ENCODE measurements around the gene KEAP1.
"Not testable (repeated sequence)": the region's sequence is repeated elsewhere in the genome, so short reads cannot be mapped to it uniquely, and the experiment has no call there.

The KEAP1 gene

DNA sequence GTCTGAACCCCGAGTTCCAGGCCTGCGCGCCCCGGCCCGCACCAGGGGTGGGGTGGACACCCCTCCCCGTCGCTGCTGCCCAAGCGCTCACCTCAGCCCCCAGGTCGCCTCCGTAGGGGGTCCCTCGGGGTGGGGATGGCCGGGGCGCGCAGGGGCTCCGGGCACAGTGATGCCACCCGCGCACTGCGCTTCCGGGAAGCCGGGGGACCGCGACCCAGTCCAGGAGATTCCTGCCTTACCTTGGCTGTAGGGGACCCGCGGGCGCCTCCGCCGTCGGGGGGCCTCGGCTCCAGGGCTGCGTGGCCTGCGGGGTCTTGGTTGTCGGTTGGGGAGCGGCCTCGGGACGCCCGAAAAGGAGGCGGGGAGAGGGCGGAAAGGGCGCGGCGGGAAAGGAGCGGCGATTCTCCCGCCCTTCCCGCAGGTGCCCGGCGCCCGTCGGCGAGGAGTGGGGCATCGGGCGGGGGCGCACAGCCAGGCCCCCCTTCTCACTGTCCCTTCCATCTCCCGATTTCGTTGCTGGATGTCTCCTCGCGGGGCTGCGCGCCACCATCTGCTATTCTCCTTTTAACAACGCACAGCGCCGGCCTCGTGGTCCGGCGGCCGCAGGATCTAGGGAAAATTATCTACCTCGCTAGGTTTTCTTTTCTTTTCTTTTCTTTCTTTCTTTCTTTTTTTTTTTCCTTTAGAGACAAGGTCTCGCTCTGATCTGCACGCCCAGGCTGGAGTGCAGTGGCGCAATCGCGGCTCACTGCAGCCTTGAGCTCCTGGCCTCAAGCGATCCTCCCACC, at the start of gene KEAP1:
KEAP1 (minus strand) TSS at position 355 of the 788 bp plus-strand sequence. CDS start 3,323 bp downstream, outside the sequence.
- DNase-seq = peak; percentile 69
- in situ Hi-C loops (cut with MboI; ENCODE audit: low pct_unique_long_range_greater_than_20kb, low sequenced_read_pairs) = no loop called here

DNA sequence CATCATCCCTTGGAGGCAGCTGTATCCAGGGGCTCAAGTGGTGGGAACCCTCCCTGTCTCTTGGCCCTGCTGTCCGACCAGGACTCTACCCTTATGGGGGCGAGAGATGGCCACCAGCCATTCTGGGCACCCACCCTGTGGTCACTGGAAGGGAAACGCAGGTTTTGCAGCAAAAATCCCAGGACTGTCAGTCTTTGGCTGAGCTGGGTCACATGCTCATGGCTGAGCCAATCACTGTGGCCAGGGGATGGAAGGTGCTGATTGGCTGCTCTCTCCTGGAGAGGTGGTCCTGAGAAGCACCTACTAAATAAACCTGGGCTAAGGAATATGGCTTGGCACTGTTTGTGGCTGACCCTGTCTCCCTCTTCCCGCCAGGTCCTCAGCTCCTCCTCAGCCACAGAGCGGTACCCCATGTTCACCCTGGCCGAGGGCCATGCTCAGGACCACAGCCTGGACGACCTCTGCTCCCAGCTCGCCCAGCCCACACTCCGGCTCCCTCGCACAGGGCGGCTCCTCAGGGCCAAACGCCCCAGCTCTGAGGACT, 49.4 kb upstream of the KEAP1 start:
- in situ Hi-C loops (cut with MboI; ENCODE audit: low pct_unique_long_range_greater_than_20kb, low sequenced_read_pairs) = no loop called here
- DNase-seq = no peak

DNA sequence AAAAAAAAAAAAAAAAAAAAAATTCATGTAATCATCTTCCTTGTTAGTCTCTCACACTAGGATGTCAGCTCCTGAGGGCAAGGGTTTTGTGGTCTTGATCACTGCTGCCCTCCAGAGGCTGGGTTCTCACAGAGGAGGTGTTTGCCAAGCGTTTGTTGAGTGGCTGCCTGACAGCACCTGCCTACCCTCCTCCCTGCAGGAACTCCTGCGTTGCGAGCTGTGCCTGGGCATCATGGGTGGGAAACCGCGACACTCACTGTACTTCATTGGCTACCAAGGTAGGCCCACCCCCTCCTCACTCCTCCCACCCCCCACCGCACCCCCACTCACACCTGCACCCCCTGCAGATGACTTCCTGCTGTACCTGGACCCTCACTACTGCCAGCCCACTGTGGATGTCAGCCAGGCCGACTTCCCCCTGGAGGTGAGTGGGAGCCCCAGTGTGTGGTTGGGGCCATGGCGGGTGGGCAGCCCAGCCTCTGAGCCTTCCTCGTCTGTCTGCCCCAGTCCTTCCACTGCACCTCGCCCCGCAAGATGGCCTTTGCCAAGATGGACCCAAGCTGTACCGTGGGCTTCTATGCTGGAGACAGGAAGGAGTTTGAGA, 48.6 kb upstream of the KEAP1 start:
- in situ Hi-C loops (cut with MboI; ENCODE audit: low pct_unique_long_range_greater_than_20kb, low sequenced_read_pairs) = no loop called here
- peak; percentile 68 for DNase-seq

DNA sequence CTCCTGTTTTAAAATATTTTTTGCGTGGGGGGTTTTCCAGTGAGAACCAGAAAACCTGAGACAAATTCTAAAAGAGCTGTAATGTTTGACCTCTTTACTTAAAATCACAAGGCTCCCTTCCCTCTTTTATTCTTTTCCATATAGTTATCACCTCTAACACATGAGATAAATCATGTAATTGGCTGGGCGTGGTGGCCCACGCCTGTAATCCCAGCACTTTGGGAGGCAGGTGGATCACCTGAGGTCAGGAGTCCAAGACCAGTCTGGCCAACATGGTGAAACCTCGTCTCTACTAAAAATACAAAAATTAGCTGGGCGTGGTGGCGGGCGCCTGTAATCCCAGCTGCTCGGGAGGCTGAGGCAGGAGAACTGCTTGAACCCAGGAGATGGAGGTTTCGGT, 47.9 kb upstream of the KEAP1 start:
- in situ Hi-C loops (cut with MboI; ENCODE audit: low pct_unique_long_range_greater_than_20kb, low sequenced_read_pairs); DNase-seq: not testable (repeated sequence)

DNA sequence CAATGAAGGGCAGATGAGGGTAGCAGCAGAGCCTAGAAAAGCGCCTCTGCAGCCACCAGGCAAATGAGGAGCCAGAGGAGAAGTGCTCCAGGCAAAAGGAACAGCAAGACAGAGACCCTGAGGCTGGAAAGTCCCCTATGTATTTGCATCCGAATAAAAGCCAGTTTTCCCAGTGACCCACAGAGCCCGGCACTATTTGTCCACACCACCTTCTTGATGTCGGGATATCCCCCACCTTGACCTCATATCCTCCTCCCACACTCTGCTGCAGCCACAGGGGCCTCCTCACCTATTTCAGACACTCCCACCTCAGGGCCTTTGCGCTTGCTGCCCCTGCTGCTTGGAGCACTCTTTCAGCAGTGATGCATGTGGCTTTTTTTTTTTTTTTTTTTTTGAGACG, 47.2 kb upstream of the KEAP1 start:
- in situ Hi-C loops (cut with MboI; ENCODE audit: low pct_unique_long_range_greater_than_20kb, low sequenced_read_pairs) = no loop called here
- no peak for DNase-seq

DNA sequence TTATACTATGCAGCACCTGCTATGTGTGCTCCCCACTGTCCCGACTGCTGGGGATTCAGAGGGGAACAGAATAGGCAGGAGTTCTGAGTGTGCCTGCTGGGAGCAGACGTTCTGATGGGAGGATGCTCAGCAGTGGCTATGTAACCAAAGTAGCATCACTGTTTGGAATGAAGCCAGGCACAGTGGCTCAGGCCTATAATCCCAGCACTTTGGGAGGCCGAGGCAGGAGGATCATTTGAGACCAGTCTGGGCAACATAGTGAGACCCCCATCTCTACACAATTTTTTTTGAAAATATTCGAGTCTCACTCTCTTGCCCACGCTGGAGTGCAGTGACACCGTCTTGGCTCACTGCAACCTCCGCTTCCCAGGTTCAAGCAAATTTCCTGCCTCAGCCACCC, 46.6 kb upstream of the KEAP1 start:
- no peak for DNase-seq
- in situ Hi-C loops (cut with MboI; ENCODE audit: low pct_unique_long_range_greater_than_20kb, low sequenced_read_pairs) = no loop called here

DNA sequence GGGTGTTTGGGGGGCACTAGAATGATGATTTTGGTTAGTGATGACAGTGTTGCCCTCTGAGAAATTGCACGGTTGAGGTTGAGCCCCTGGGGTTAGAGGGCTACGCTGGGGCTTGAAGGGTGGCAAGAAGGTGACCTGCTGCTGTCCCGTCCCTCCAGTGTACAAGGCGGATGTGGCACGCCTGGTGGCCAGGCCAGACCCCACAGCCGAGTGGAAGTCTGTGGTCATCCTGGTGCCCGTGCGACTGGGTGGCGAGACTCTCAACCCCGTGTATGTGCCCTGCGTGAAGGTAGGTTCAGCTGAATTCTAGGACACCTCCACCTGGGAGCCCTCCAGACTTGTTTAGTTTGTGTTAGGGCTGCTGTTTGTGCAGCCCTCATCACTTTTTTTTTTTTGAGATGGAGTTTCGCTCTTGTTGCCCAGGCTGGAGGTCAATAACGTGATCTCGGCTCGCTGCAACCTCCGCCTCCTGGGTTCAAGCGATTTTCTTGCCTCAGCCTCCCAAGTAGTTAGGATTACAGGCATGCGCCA, 45.7 kb upstream of the KEAP1 start:
- DNase-seq = no peak
- in situ Hi-C loops (cut with MboI; ENCODE audit: low pct_unique_long_range_greater_than_20kb, low sequenced_read_pairs) = no loop called here

DNA sequence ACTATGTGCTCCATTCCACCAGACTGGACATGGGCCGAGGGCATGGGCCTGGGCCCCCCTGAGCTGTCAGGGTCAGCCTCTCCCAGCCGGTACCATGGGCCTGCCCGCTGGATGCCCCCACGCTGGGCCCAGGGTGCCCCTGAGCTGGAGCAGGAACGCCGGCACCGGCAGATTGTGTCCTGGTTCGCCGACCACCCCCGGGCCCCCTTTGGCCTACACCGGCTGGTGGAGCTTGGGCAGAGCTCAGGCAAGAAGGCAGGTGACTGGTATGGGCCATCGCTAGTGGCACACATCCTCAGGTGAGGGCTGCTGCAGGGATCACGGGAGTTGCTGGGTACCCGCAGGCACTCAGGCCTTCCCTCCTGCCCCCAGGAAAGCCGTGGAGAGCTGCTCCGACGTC, 43.7 kb upstream of the KEAP1 start:
- in situ Hi-C loops (cut with MboI; ENCODE audit: low pct_unique_long_range_greater_than_20kb, low sequenced_read_pairs) = no loop called here
- DNase-seq = no peak

DNA sequence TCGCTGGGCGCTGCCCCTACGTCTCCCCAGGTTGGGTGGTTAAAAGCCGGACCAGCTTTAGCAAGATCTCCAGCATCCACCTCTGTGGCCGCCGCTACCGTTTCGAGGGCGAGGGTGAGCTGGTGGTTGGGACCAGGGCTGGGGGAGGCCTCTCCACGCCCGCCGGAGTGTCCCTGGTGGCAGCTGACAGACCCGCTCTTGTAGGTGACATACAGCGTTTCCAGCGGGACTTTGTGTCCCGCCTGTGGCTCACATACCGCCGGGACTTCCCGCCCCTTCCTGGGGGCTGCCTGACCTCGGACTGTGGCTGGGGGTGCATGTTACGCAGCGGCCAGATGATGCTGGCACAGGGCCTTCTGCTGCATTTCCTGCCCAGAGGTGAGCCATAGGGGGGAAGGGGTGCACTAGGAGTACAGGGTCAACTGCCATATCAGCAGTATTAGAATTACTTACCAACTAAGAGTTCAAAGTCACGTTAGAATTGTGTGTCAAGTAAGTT, 41.6 kb upstream of the KEAP1 start:
- in situ Hi-C loops (cut with MboI; ENCODE audit: low pct_unique_long_range_greater_than_20kb, low sequenced_read_pairs) = no loop called here
- DNase-seq = no peak

DNA sequence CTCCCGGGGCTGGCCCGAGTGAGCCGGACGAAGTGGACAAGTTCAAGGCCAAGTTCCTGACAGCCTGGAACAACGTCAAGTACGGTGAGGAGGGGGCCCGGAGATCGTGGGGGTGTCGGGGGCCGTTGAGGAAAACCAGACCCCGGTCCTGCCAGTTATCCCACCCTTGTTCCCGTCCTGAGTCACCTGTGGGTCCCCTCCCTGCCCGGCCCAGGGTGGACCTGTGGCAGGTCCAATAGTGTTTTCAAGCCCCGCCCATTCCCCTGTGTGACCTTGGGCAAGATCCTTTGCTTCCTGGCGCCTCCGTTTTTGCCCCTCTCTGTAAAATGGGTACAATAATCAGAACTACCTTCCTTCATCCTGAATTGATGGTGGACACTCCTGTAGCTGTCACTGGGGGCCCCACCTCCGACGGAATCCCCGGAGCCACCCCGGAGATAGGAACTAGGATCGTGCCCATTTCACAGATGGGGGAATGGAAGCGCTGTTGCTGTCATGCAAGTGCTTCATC, 41.1 kb upstream of the KEAP1 start:
- in situ Hi-C loops (cut with MboI; ENCODE audit: low pct_unique_long_range_greater_than_20kb, low sequenced_read_pairs) = no loop called here
- DNase-seq = peak; percentile 23

DNA sequence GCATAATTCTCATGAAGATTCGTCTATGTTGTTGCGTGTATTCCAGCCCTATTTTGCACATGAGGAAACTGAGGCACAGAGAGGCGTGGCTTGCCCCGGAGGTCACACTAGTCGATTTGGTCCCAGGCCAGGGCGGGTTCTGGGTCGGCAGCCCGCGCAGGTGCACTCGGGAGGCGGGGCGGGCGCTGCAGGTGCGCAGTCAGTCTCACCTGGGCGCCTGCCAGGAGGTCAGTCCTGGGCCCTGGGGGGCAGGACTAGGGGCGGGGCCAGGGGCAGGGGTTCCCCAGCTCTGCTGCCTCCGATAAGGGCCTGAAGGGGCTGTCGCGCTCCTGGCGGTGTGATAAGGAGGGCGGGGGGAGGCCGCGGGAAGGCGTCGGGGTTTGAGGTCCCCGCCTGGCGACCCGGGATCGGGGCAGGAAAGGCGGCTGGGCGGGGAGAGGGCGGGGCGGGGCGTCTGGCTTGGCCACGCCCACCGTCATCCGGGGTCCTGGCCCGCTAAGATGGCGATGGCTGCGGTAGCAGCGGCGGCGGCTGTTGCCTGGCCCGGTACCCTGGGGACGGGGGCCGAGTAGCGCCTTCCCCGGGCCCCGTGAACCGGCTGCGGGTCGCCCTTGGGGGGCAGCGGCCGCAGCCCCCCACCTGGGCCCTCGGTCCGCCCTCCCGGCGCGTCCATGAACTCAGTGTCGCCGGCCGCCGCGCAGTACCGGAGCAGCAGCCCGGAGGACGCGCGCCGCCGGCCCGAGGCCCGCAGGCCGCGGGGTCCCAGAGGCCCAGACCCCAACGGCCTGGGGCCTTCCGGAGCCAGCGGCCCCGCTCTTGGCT, 40.5 kb upstream of the KEAP1 start, which contains the start of gene ATG4D:
ATG4D (plus strand) TSS at position 485 of the 822 bp plus-strand sequence; CDS start at position 672, 187 bp downstream.
- peak; percentile 63 for DNase-seq

DNA sequence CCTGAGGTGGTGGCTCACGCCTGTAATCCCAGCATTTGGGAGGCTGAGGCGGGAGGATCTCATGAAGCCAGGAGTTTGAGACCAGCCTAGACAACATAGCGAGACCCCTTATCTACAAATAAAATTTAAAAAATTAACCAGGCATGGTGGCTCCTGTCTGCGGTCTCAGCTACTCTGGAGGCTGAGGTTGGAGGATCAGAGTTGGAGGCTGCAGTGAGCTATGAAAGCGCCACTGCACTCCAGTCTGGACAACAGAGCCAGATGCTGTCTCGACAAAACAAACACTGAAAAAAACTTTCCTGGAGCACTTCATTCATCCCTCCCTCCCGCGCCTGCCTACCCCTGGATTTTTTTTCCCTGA, 39.9 kb upstream of the KEAP1 start:
- in situ Hi-C loops (cut with MboI; ENCODE audit: low pct_unique_long_range_greater_than_20kb, low sequenced_read_pairs) = no loop called here
- no peak for DNase-seq

More for the DNA sequence above, 40.5 kb upstream of the KEAP1 start, which contains the start of gene ATG4D:
- in situ Hi-C loops (cut with MboI; ENCODE audit: low pct_unique_long_range_greater_than_20kb, low sequenced_read_pairs) = no loop called here

DNA sequence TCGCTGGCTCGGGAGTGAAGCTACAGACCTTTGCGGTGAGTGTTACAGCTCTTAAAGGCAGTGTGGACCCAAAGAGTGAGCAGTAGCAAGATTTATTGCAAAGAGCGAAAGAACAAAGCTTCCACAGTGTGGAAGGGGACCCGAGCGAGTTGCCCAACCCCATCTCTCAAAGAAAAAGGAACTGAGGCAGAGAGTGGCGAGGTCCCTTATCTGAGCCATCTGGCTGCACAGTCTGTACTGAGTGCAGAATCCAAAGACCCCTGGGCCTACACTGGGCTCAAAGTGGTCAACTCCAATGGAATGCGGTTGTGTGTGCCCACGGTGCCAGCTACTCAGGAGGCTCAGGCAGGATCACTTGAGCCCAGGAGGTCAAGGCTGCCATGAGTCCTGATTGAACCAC, 35.9 kb upstream of the KEAP1 start:
- in situ Hi-C loops (cut with MboI; ENCODE audit: low pct_unique_long_range_greater_than_20kb, low sequenced_read_pairs); DNase-seq: not testable (repeated sequence)

DNA sequence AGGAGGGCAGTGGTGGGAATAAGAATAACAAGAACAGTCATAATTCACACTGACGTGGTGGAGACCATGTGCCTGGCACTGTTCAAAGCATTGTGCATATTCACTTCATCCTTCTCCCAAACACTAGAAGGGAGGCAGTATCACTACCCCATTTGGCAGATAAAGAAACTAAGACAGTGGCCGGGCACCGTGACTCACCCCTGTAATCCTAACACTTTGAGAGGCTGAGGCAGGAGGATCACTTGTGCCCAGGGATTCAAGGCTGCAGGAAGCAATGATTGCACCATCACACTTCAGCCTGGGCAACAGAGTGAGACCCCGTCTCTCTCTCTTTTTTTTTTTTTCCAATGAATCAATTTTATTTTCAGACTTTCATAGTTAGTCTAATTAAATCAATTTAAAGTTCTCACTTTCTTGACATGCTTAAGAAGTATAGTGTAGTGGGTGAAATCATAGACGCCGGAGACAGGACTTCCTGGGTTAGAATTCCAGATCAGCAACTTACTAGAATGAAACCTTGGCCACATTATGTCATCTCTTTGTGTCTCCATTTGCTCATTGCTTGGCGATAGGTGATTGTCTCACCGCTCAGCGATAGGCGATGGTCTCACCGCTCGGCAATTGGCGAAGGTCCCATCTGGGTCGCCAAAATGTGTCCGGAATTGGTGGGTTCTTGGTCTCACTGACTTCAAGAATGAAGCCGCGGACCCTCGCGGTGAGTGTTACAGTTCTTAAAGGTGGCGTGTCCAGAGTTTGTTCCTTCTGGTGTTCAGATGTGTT, 35.2 kb upstream of the KEAP1 start:
- in situ Hi-C loops (cut with MboI; ENCODE audit: low pct_unique_long_range_greater_than_20kb, low sequenced_read_pairs) = no loop called here
- DNase-seq = no peak

DNA sequence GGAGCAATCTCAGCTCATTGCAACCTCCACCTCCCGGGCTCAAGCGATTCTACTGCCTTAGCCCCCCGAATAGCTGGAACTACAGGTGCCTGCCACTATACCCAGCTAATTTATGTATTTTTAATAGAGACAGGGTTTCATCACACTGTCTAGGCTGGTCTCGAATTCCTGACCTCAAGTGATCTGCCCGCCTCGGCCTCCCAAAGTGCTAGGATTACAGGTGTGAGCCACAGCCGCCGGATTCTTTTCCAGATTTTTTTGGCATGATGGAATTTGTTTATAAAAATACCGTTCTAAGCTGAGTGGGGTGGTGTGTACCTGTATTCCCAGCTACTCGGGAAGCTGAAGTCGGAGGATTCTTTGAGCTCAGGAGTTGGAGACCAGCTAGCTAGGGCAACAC, 34.5 kb upstream of the KEAP1 start:
- no peak for DNase-seq
- in situ Hi-C loops (cut with MboI; ENCODE audit: low pct_unique_long_range_greater_than_20kb, low sequenced_read_pairs) = no loop called here

DNA sequence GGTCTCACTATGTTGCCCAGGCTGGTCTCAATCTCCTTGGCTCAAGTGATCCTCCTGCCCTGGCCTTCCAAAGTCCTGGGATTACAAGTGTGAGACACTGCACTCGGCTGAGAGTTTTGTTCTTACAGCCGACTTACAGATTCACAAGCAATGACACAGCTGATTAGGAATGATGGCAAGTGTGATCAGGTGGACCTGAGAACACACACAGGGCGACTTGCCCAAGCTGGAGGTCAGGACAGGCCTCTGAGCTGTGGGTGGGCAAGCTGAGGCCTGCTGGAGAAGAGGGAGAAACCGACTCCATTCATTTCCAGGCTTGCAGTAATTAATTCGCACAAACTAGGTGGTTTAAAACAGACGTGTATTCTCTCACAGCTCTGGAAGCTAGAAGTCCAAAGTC, 32.5 kb upstream of the KEAP1 start:
- no peak for DNase-seq
- in situ Hi-C loops (cut with MboI; ENCODE audit: low pct_unique_long_range_greater_than_20kb, low sequenced_read_pairs) = no loop called here

DNA sequence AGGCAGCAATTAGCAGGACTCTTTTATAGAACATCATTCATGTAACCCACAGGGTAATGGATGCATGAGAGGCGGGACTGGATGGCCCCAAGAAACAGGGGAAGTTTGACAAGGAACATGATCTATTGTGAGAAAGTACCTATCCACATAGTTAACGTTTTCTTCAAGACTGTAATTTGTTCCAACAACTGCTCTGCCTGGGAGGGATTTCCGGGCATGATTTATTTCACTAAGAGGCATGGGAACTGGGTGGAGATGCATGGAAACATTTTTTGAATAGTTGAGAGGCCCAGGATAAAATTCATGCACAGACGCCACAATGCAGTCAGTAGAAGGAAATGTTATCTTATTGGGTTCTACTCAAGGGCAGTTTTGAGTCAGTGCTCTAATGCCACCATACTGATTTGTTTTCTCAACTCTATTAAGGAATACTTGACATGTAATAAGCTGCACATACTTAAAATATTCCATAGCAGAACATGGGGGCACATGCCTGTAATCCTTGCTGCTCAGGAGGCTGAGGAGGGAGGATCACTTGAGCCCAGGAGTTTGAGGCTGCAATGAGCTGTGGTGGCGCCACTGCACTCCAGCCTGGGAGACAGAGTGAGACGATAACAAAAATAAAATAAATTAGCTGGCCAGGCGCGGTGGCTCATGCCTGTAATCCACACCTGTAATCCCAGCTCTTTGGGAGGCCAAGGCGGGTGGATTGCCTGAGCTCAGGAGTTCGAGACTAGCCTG, 30.7 kb upstream of the KEAP1 start:
- in situ Hi-C loops (cut with MboI; ENCODE audit: low pct_unique_long_range_greater_than_20kb, low sequenced_read_pairs) = no loop called here
- DNase-seq = no peak

DNA sequence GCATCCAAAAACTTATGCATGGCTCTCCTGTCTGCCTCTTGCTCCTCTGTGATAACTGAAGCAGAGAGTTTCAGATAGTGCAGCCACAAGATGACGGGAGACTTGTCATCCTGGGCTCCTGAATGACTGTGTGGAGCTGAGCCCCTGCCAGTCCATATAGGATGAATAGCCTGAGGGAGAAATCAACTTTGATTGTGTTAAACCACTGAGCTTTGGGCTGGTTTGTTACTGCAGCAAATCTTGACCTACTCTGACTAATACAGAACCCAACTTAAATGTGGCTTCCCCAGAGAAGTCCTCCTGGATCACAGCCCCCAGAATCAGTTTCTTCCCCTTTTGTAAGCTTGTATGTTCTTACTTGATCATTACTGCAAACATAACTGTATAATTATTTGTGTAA, 29.3 kb upstream of the KEAP1 start:
- no peak for DNase-seq

More for the DNA sequence above, 29.3 kb upstream of the KEAP1 start:
- in situ Hi-C loops (cut with MboI; ENCODE audit: low pct_unique_long_range_greater_than_20kb, low sequenced_read_pairs) = no loop called here

Measured in KBM-7 (cell line).